Activated CD4-positive, alpha-beta T cell treated with anti-CD3 and anti-CD28 coated beads, Interleukin-2, amount 10 ng/mL, durations not matched to agents 7 days and 5 days (primary cell): ENCODE measurements around the gene MEX3A. TPM values are rescaled to one million over a fixed set of nuclear protein-coding genes. Genes with fewer than 3 reads are reported as not detected.
"Not testable (repeated sequence)": the region's sequence is repeated elsewhere in the genome, so short reads cannot be mapped to it uniquely, and the experiment has no call there.

Source experiments
- CTCF ChIA-PET: fragments of 350-600 bp; sonication (Branson Sonifier 250); formaldehyde crosslinking; loops from one replicate; lab custom pipeline; 2021; ENCODE audit warnings: antibody characterized with exemption; lab: Charles Lee
- POLR2A ChIA-PET: fragments of 350-600 bp; sonication (Branson Sonifier 250); formaldehyde crosslinking; loops from one replicate; lab custom pipeline; 2021; ENCODE audit warnings: antibody characterized with exemption; lab: Charles Lee
- DNase-seq: peaks from one replicate; pipeline ENCODE4 v3.0.0-alpha.2; 2020
- H3K27ac Mint-ChIP-seq: one replicate; pipeline ENCODE4 v1.8.0; 2021; ENCODE audit warnings: mild to moderate bottlenecking, moderate library complexity, mixed read lengths
- H3K27me3 Mint-ChIP-seq: one replicate; pipeline ENCODE4 v1.8.0; 2021; ENCODE audit warnings: mixed read lengths
- H3K36me3 Mint-ChIP-seq: one replicate; pipeline ENCODE4 v1.8.0; 2021; ENCODE audit warnings: low read depth, mixed read lengths
- H3K4me1 Mint-ChIP-seq: one replicate; pipeline ENCODE4 v1.8.0; 2021; ENCODE audit warnings: mixed read lengths
- H3K4me3 Mint-ChIP-seq: one replicate; pipeline ENCODE4 v1.8.0; 2021; ENCODE audit warnings: mild to moderate bottlenecking, moderate library complexity, mixed read lengths
- H3K9me3 Mint-ChIP-seq: one replicate; pipeline ENCODE4 v1.8.0; 2021; ENCODE audit warnings: mixed read lengths
- total RNA-seq, 2 experiments: library from RNA; stranded (reverse); gene quantifications; one replicate each; pipeline ENCODE4 v1.2.3, GENCODE V29; 2021

MEX3A gene
- total RNA-seq, 2 experiments from 2014 or later: 0.02 to 0.05 TPM

GRCh38 chr1:156055281-156056048, 26.8 kb downstream of the MEX3A start:
- POLR2A ChIA-PET: no interaction called here
- Mint-ChIP-seq H3K27ac (peak overlapping the region; percentile 89), H3K36me3 (peaks cover 9% of the 10 kb centered on the region), H3K4me1 (peaks cover 27% of the 10 kb centered on the region), H3K9me3 (no peaks in the 10 kb centered on the region), H3K4me3 (peak overlapping the region; percentile 81), H3K27me3 (no peaks in the 10 kb centered on the region)
- no peak for DNase-seq
- CTCF ChIA-PET: interaction anchor here (0.8 kb wide), 1 partner anchor 9 kb away, joined by 3 read pairs; no protein-coding TSS in a partner anchor

- ChIA-PET CTCF (interaction anchor here (0.5 to 1.5 kb wide), 4 partner anchors 29 to 244 kb away, joined by 3 to 6 read pairs (median 4); no protein-coding TSS in a partner anchor), POLR2A (no interaction called here)
- Mint-ChIP-seq H3K4me1 (peaks cover 27% of the 10 kb centered on the region), H3K36me3 (peaks cover 10% of the 10 kb centered on the region), H3K9me3 (no peaks in the 10 kb centered on the region), H3K27me3 (no peaks in the 10 kb centered on the region), H3K4me3 (peak within 1 kb of the TSS; percentile 88), H3K27ac (peak within 1 kb of the TSS; percentile 89)
- peak; percentile 98 for DNase-seq
Measured at GRCh38 chr1:156054500-156055280, 27.6 kb downstream of the MEX3A start, which contains the start of gene LAMTOR2. Gene LAMTOR2 (plus strand): TSS chr1:156054782. CDS start chr1:156054890, 108 bp downstream.

GRCh38 chr1:156053768-156054499, 28.3 kb downstream of the MEX3A start, which contains the start of gene UBQLN4:
Gene UBQLN4 (minus strand): TSS chr1:156053798. CDS start chr1:156053701, 97 bp downstream.
- Mint-ChIP-seq H3K27me3 (no peaks in the 10 kb centered on the region), H3K27ac (peak within 1 kb of the TSS; percentile 89), H3K4me1 (peaks cover 27% of the 10 kb centered on the region), H3K4me3 (peak within 1 kb of the TSS; percentile 88), H3K36me3 (peaks cover 16% of the 10 kb centered on the region), H3K9me3 (no peaks in the 10 kb centered on the region)
- CTCF ChIA-PET: interaction anchor here (0.5 to 1.8 kb wide), 7 partner anchors 13 to 243 kb away, joined by 3 to 6 read pairs (median 4); no protein-coding TSS in a partner anchor
- POLR2A ChIA-PET: no interaction called here
- DNase-seq: peak; percentile 88

- peak overlapping the region; percentile 89 for H3K27ac Mint-ChIP-seq
- ChIA-PET POLR2A (interaction anchor here (0.6 kb wide), 1 partner anchor 45 kb away, joined by 3 read pairs; no protein-coding TSS in a partner anchor), CTCF (interaction anchor here (0.6 to 2.7 kb wide), 7 partner anchors 12 to 152 kb away, joined by 3 to 11 read pairs (median 4); no protein-coding TSS in a partner anchor)
- peaks cover 16% of the 10 kb centered on the region for H3K36me3 Mint-ChIP-seq
- peak; percentile 75 for DNase-seq
- peaks cover 27% of the 10 kb centered on the region for H3K4me1 Mint-ChIP-seq
- no peaks in the 10 kb centered on the region for H3K27me3 Mint-ChIP-seq
- H3K4me3 Mint-ChIP-seq: peak overlapping the region; percentile 88
- H3K9me3 Mint-ChIP-seq: no peaks in the 10 kb centered on the region
Measured at GRCh38 chr1:156052862-156053767, 29.1 kb downstream of the MEX3A start.

- H3K4me1 Mint-ChIP-seq: peaks cover 20% of the 10 kb centered on the region
- H3K9me3 Mint-ChIP-seq: no peaks in the 10 kb centered on the region
- CTCF ChIA-PET: interaction anchor here (0.9 to 2.7 kb wide), 2 partner anchors 15 to 28 kb away, joined by 3 to 11 read pairs; no protein-coding TSS in a partner anchor
- POLR2A ChIA-PET: interaction anchor here (0.9 kb wide), 1 partner anchor 26 kb away, joined by 4 read pairs; no protein-coding TSS in a partner anchor
- no peak overlapping the region for H3K27ac Mint-ChIP-seq
- no peak for DNase-seq
- H3K4me3 Mint-ChIP-seq: no peak overlapping the region
- no peaks in the 10 kb centered on the region for H3K27me3 Mint-ChIP-seq
- H3K36me3 Mint-ChIP-seq: peaks cover 10% of the 10 kb centered on the region
Measured at GRCh38 chr1:156051011-156051725, 31.1 kb downstream of the MEX3A start.

GRCh38 chr1:156050376-156050775, 31.9 kb downstream of the MEX3A start:
- H3K4me3 Mint-ChIP-seq: no peak overlapping the region
- H3K27ac Mint-ChIP-seq: no peak overlapping the region
- no peaks in the 10 kb centered on the region for H3K27me3 Mint-ChIP-seq
- peaks cover 10% of the 10 kb centered on the region for H3K36me3 Mint-ChIP-seq
- peaks cover 14% of the 10 kb centered on the region for H3K4me1 Mint-ChIP-seq
- no peak for DNase-seq
- CTCF ChIA-PET: interaction anchor here (0.6 kb wide), 1 partner anchor 167 kb away, joined by 3 read pairs; no protein-coding TSS in a partner anchor
- POLR2A ChIA-PET: no interaction called here
- H3K9me3 Mint-ChIP-seq: no peaks in the 10 kb centered on the region

GRCh38 chr1:156048663-156049258, 33.5 kb downstream of the MEX3A start:
- Mint-ChIP-seq H3K27ac (no peak overlapping the region), H3K9me3 (no peaks in the 10 kb centered on the region), H3K4me3 (no peak overlapping the region), H3K4me1 (peaks cover 18% of the 10 kb centered on the region), H3K27me3 (no peaks in the 10 kb centered on the region), H3K36me3 (peaks cover 10% of the 10 kb centered on the region)
- no peak for DNase-seq
- CTCF ChIA-PET: interaction anchor here (0.6 to 2.2 kb wide), 4 partner anchors 18 to 110 kb away, joined by 3 to 6 read pairs (median 4); no protein-coding TSS in a partner anchor
- POLR2A ChIA-PET: no interaction called here

GRCh38 chr1:156045076-156045475, 37.2 kb downstream of the MEX3A start:
- Mint-ChIP-seq H3K36me3 (peaks cover 16% of the 10 kb centered on the region), H3K27ac (no peak overlapping the region), H3K9me3 (no peaks in the 10 kb centered on the region), H3K4me1 (peaks cover 8% of the 10 kb centered on the region), H3K27me3 (no peaks in the 10 kb centered on the region), H3K4me3 (no peak overlapping the region)
- CTCF ChIA-PET: interaction anchor here (1.3 to 2.7 kb wide), 3 partner anchors 16 to 64 kb away, joined by 3 to 11 read pairs (median 4); no protein-coding TSS in a partner anchor
- POLR2A ChIA-PET: no interaction called here
- no peak for DNase-seq

- ChIA-PET CTCF (interaction anchor here (1.1 to 2.7 kb wide), 2 partner anchors 17 to 139 kb away, joined by 3 to 11 read pairs; no protein-coding TSS in a partner anchor), POLR2A (interaction anchor here (0.7 kb wide), 1 partner anchor 200 kb away, joined by 3 read pairs; no protein-coding TSS in a partner anchor)
- H3K4me1 Mint-ChIP-seq: peaks cover 8% of the 10 kb centered on the region
- no peaks in the 10 kb centered on the region for H3K27me3 Mint-ChIP-seq
- H3K9me3 Mint-ChIP-seq: no peaks in the 10 kb centered on the region
- peaks cover 6% of the 10 kb centered on the region for H3K36me3 Mint-ChIP-seq
- DNase-seq: no peak
- H3K27ac Mint-ChIP-seq: no peak overlapping the region
- no peak overlapping the region for H3K4me3 Mint-ChIP-seq
Measured at GRCh38 chr1:156042828-156043227, 39.4 kb downstream of the MEX3A start.

- H3K4me1 Mint-ChIP-seq, H3K36me3 Mint-ChIP-seq, H3K9me3 Mint-ChIP-seq, H3K4me3 Mint-ChIP-seq, H3K27ac Mint-ChIP-seq, H3K27me3 Mint-ChIP-seq, POLR2A ChIA-PET, DNase-seq: not testable (repeated sequence)
- CTCF ChIA-PET: interaction anchor here (0.7 kb wide), 1 partner anchor 34 kb away, joined by 3 read pairs; no protein-coding TSS in a partner anchor
Measured at GRCh38 chr1:156034991-156035390, 47.3 kb downstream of the MEX3A start.
